ENCODE results near the gene NARS2.
"Not testable (repeated sequence)": the region's sequence is repeated elsewhere in the genome, so short reads cannot be mapped to it uniquely, and the experiment has no call there.

Gene NARS2

GRCh38 chr11:78539506-78539905 lies 35.2 kb downstream of the NARS2 start:
- no peak for DNase-seq

GRCh38 chr11:78536933-78537332 lies 37.7 kb downstream of the NARS2 start:
- DNase-seq: no peak

GRCh38 chr11:78535920-78536319 lies 38.7 kb downstream of the NARS2 start:
- DNase-seq: no peak

GRCh38 chr11:78535027-78535426 lies 39.6 kb downstream of the NARS2 start:
- no peak for DNase-seq

- no peak for DNase-seq
These were observed 41.3 kb downstream of the NARS2 start for GRCh38 chr11:78533399-78533798.

GRCh38 chr11:78532991-78533390 lies 41.7 kb downstream of the NARS2 start:
- no peak for DNase-seq

- DNase-seq: no peak
These were observed 48.0 kb downstream of the NARS2 start for GRCh38 chr11:78526497-78527146.

GRCh38 chr11:78525720-78526119 lies 48.9 kb downstream of the NARS2 start:
- DNase-seq: no peak

GRCh38 chr11:78520230-78520629 lies 54.4 kb downstream of the NARS2 start:
- no peak for DNase-seq

GRCh38 chr11:78516281-78516680 lies 58.4 kb downstream of the NARS2 start:
- DNase-seq: no peak

- no peak for DNase-seq
These were observed 59.7 kb downstream of the NARS2 start for GRCh38 chr11:78514922-78515502.

GRCh38 chr11:78513085-78513484 lies 61.6 kb downstream of the NARS2 start:
- not testable (repeated sequence) for DNase-seq

- no peak for DNase-seq
These were observed 64.1 kb downstream of the NARS2 start for GRCh38 chr11:78510597-78510996.

GRCh38 chr11:78510025-78510596 lies 64.6 kb downstream of the NARS2 start:
- no peak for DNase-seq

GRCh38 chr11:78504708-78505107 lies 70.0 kb downstream of the NARS2 start:
- DNase-seq: no peak

- no peak for DNase-seq
These were observed 70.5 kb downstream of the NARS2 start for GRCh38 chr11:78504181-78504580.

GRCh38 chr11:78499971-78500370 lies 74.7 kb downstream of the NARS2 start:
- no peak for DNase-seq

GRCh38 chr11:78497293-78497692 lies 77.4 kb downstream of the NARS2 start:
- no peak for DNase-seq

- DNase-seq: no peak
These were observed 81.2 kb downstream of the NARS2 start for GRCh38 chr11:78493413-78493975.

- DNase-seq: no peak
These were observed 81.7 kb downstream of the NARS2 start for GRCh38 chr11:78492973-78493372.

- no peak for DNase-seq
These were observed 85.5 kb downstream of the NARS2 start for GRCh38 chr11:78489184-78489583.

GRCh38 chr11:78478536-78478935 lies 96.1 kb downstream of the NARS2 start:
- no peak for DNase-seq

GRCh38 chr11:78476066-78476465 lies 98.6 kb downstream of the NARS2 start:
- DNase-seq: no peak

- no peak for DNase-seq
These were observed 100.2 kb downstream of the NARS2 start for GRCh38 chr11:78474451-78474850.
